Gastroesophageal sphincter (tissue), 3 donors: ENCODE results near the gene KCNAB1.

Experiments
- EP300 ChIP-seq: sonication (generic); formaldehyde crosslinking; IDR thresholded peaks from one replicate; pipeline ENCODE4 v1.6.1; 2017; ENCODE audit warnings: antibody characterized with exemption, mild to moderate bottlenecking
- POLR2A ChIP-seq, 2 donors: fragments of 450-650 bp; IDR thresholded peaks; one replicate each; pipeline ENCODE4 v1.6.1; 2017; ENCODE audit warnings: antibody characterized with exemption in 2 of 2, mild to moderate bottlenecking in 2 of 2, moderate library complexity in 1 of 2
- POLR2AphosphoS5 ChIP-seq: sonication (generic); formaldehyde crosslinking; IDR thresholded peaks from one replicate; pipeline ENCODE4 v1.6.1; 2017; ENCODE audit warnings: antibody characterized with exemption
- TF ChIP-seq, protein P1 (sequence below), 4 experiments: fragments of 200-600 bp in 2 of 4; fragments of 450-650 bp in 2 of 4; sonication (generic) in 1 of 4; IDR thresholded peaks; one replicate each; pipeline ENCODE4 v1.5.1; 2017 to 2019; ENCODE audit warnings: antibody characterized with exemption in 4 of 4, mild to moderate bottlenecking in 2 of 4, moderate library complexity in 2 of 4

- TF ChIP-seq, protein P1, sequence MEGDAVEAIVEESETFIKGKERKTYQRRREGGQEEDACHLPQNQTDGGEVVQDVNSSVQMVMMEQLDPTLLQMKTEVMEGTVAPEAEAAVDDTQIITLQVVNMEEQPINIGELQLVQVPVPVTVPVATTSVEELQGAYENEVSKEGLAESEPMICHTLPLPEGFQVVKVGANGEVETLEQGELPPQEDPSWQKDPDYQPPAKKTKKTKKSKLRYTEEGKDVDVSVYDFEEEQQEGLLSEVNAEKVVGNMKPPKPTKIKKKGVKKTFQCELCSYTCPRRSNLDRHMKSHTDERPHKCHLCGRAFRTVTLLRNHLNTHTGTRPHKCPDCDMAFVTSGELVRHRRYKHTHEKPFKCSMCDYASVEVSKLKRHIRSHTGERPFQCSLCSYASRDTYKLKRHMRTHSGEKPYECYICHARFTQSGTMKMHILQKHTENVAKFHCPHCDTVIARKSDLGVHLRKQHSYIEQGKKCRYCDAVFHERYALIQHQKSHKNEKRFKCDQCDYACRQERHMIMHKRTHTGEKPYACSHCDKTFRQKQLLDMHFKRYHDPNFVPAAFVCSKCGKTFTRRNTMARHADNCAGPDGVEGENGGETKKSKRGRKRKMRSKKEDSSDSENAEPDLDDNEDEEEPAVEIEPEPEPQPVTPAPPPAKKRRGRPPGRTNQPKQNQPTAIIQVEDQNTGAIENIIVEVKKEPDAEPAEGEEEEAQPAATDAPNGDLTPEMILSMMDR (IDR thresholded peaks at IDR 0.05), result no peak
- TF ChIP-seq POLR2A (IDR thresholded peaks at IDR 0.05) (no peak), EP300 (no peak), POLR2AphosphoS5 (no peak)
Measured at GRCh38 chr3:156184156-156184555, 63.8 kb downstream of the KCNAB1 start.
